Gastroesophageal sphincter (tissue), 4 donors: ENCODE measurements around the gene NOD1. TPM values are rescaled to one million over a fixed set of nuclear protein-coding genes. Genes with fewer than 3 reads are reported as not detected.

Source experiments
- ATAC-seq: fragments of 150-250 bp; one replicate; pipeline ENCODE4 v1.9.1; 2016; ENCODE audit warnings: mild to moderate bottlenecking, moderate library complexity
- H3K27ac ChIP-seq, 4 donors: fragments of 200-600 bp; sonication (generic) in 3 of 4; 1 replicate in 3 of 4; 2 replicates in 1 of 4; pipeline ENCODE4 v1.5.1; 2016 to 2019
- H3K27me3 ChIP-seq: fragments of 200-600 bp; sonication (generic); one replicate; pipeline ENCODE4 v1.5.1; 2019
- H3K36me3 ChIP-seq, 2 donors: fragments of 200-600 bp; sonication (generic); one replicate each; pipeline ENCODE4 v1.5.1; 2019; ENCODE audit warnings: control low read depth in 1 of 2
- H3K4me1 ChIP-seq, 3 donors: fragments of 200-600 bp; sonication (generic); 1 replicate in 2 of 3; 2 replicates in 1 of 3; pipeline ENCODE4 v1.5.1; 2016 to 2019; ENCODE audit warnings: control low read depth in 2 of 3
- H3K4me3 ChIP-seq, 2 donors: fragments of 200-600 bp; sonication (generic); one replicate each; pipeline ENCODE4 v1.5.1; 2019; ENCODE audit warnings: mild to moderate bottlenecking in 1 of 2, moderate library complexity in 1 of 2
- H3K9me3 ChIP-seq, 3 donors: fragments of 200-600 bp; sonication (generic); one replicate each; pipeline ENCODE4 v1.5.1; 2017 to 2019; ENCODE audit warnings: control low read depth in 2 of 3
- EP300 ChIP-seq: sonication (generic); formaldehyde crosslinking; IDR thresholded peaks from one replicate; pipeline ENCODE4 v1.6.1; 2017; ENCODE audit warnings: antibody characterized with exemption, mild to moderate bottlenecking
- POLR2A ChIP-seq, 2 donors: fragments of 450-650 bp; IDR thresholded peaks; one replicate each; pipeline ENCODE4 v1.6.1; 2017; ENCODE audit warnings: antibody characterized with exemption in 2 of 2, mild to moderate bottlenecking in 2 of 2, moderate library complexity in 1 of 2
- POLR2AphosphoS5 ChIP-seq: sonication (generic); formaldehyde crosslinking; IDR thresholded peaks from one replicate; pipeline ENCODE4 v1.6.1; 2017; ENCODE audit warnings: antibody characterized with exemption
- WGBS, 2 donors: methylation state at CpG; one replicate each; pipeline ENCODE4 v1.1.5; 2018; ENCODE audit warnings: low coverage in 1 of 2; 5-methylcytosine and 5-hydroxymethylcytosine counted together
- total RNA-seq, 4 donors: library from RNA; depleted of rRNA; stranded (reverse); fragments of >200 nt; gene quantifications; one replicate each; pipeline ENCODE4 v1.1.0, GENCODE V29; 2016
- TF ChIP-seq, protein P1 (sequence below), 4 experiments: fragments of 200-600 bp in 2 of 4; fragments of 450-650 bp in 2 of 4; sonication (generic) in 1 of 4; IDR thresholded peaks; one replicate each; pipeline ENCODE4 v1.5.1; 2017 to 2019; ENCODE audit warnings: antibody characterized with exemption in 4 of 4, mild to moderate bottlenecking in 2 of 4, moderate library complexity in 2 of 4

NOD1 gene
- total RNA-seq, 4 donors from 2014 or later: 10.3 to 28.1 (median 16.9) TPM

GRCh38 chr7:30470163-30470770 is 8.3 kb downstream of the NOD1 start:
- peak overlapping the region in 1 of 2 donors; percentile 13 for H3K4me3 ChIP-seq
- H3K27me3 ChIP-seq: no peaks in the 10 kb centered on the region
- H3K4me1 ChIP-seq: peaks cover 25 to 100% (median 50%) of the 10 kb centered on the region in 3 donors
- no peaks in the 10 kb centered on the region for H3K36me3 ChIP-seq
- TF ChIP-seq POLR2AphosphoS5: peak; percentile 94
- no peak for TF ChIP-seq POLR2A (IDR thresholded peaks at IDR 0.05)
- TF ChIP-seq, protein P1, sequence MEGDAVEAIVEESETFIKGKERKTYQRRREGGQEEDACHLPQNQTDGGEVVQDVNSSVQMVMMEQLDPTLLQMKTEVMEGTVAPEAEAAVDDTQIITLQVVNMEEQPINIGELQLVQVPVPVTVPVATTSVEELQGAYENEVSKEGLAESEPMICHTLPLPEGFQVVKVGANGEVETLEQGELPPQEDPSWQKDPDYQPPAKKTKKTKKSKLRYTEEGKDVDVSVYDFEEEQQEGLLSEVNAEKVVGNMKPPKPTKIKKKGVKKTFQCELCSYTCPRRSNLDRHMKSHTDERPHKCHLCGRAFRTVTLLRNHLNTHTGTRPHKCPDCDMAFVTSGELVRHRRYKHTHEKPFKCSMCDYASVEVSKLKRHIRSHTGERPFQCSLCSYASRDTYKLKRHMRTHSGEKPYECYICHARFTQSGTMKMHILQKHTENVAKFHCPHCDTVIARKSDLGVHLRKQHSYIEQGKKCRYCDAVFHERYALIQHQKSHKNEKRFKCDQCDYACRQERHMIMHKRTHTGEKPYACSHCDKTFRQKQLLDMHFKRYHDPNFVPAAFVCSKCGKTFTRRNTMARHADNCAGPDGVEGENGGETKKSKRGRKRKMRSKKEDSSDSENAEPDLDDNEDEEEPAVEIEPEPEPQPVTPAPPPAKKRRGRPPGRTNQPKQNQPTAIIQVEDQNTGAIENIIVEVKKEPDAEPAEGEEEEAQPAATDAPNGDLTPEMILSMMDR (IDR thresholded peaks at IDR 0.05): no peak
- no peak for TF ChIP-seq EP300
- 0 to 6% methylated on average over 3 to 10 of the region's 14 CpGs for WGBS, 2 donors
- no peaks in the 10 kb centered on the region for H3K9me3 ChIP-seq
- peak overlapping the region; percentile 68 to 89 (median 82) for H3K27ac ChIP-seq
- peak; percentile 26 for ATAC-seq

- Histone ChIP-seq H3K36me3 (no peaks in the 10 kb centered on the region), H3K27ac (peak overlapping the region; percentile 68 to 89 (median 82)), H3K4me3 (no peak overlapping the region), H3K9me3 (no peaks in the 10 kb centered on the region), H3K27me3 (no peaks in the 10 kb centered on the region), H3K4me1 (peaks cover 25 to 100% (median 50%) of the 10 kb centered on the region in 3 donors)
- 0 to 4% methylated on average over 5 of the region's 5 CpGs for WGBS, 2 donors
- peak; percentile 88 for ATAC-seq
- TF ChIP-seq EP300 (no peak), POLR2A (IDR thresholded peaks at IDR 0.05) (no peak), POLR2AphosphoS5 (peak; percentile 99)
- TF ChIP-seq, protein P1 (IDR thresholded peaks at IDR 0.05): peak in 3 of 4 experiments; percentile 55 to 60 (median 56)
Measured at GRCh38 chr7:30469303-30469702, 9.3 kb downstream of the NOD1 start.

- Histone ChIP-seq H3K27me3 (no peaks in the 10 kb centered on the region), H3K36me3 (no peaks in the 10 kb centered on the region), H3K4me3 (no peak overlapping the region), H3K9me3 (no peaks in the 10 kb centered on the region), H3K4me1 (peaks cover 25 to 100% (median 53%) of the 10 kb centered on the region in 3 donors), H3K27ac (peak overlapping the region; percentile 68 to 89 (median 82))
- TF ChIP-seq POLR2AphosphoS5: peak; percentile 75
- no peak for TF ChIP-seq POLR2A (IDR thresholded peaks at IDR 0.05)
- WGBS, 2 donors: 37 to 48% methylated on average over 3 to 4 of the region's 4 CpGs
- peak; percentile 35 for ATAC-seq
Measured at GRCh38 chr7:30468791-30469190, 9.8 kb downstream of the NOD1 start.

GRCh38 chr7:30468041-30468440 is 10.5 kb downstream of the NOD1 start:
- H3K27me3 ChIP-seq: no peaks in the 10 kb centered on the region
- H3K4me1 ChIP-seq: peaks cover 24 to 95% (median 57%) of the 10 kb centered on the region in 3 donors
- no peak overlapping the region for H3K4me3 ChIP-seq
- H3K27ac ChIP-seq: peak overlapping the region; percentile 68 to 89 (median 82)
- H3K36me3 ChIP-seq: no peaks in the 10 kb centered on the region
- WGBS, 2 donors: 31 to 70% methylated on average over 2 of the region's 2 CpGs
- no peaks in the 10 kb centered on the region for H3K9me3 ChIP-seq
- no peak for TF ChIP-seq EP300
- no peak for TF ChIP-seq POLR2AphosphoS5
- no peak for TF ChIP-seq POLR2A (IDR thresholded peaks at IDR 0.05)
- TF ChIP-seq, protein P1 (IDR thresholded peaks at IDR 0.05): no peak
- no peak for ATAC-seq

DNA sequence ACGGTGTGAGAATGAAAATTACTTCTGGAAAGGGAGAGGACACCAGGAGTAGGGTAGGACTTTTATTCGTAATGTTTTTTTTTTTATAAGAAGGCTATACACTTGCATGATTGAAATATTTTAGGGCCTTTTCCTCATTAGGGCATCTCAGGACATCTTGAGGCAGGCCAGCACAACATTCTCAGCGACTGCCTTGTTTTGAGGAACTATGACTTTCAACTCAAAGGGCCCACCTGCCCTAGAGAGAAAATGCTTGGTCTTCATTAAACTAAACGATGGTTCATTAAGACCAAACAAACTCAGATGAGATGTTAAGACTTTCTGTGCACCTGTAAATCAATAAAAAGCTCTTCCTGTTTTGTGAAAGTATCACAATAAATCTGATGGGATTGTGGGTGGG is 11.3 kb downstream of the NOD1 start:
- Histone ChIP-seq H3K4me1 (peaks cover 22 to 87% (median 52%) of the 10 kb centered on the region in 3 donors), H3K36me3 (no peaks in the 10 kb centered on the region), H3K27ac (peak overlapping the region in 3 of 4 donors; percentile 75 to 89 (median 88)), H3K27me3 (no peaks in the 10 kb centered on the region), H3K9me3 (no peaks in the 10 kb centered on the region), H3K4me3 (no peak overlapping the region)
- no peak for ATAC-seq
- WGBS, 2 donors: 83 to 87% methylated on average over 4 of the region's 4 CpGs
- TF ChIP-seq POLR2AphosphoS5: no peak
- TF ChIP-seq, protein P1 (IDR thresholded peaks at IDR 0.05): no peak
- TF ChIP-seq EP300: no peak
- TF ChIP-seq POLR2A (IDR thresholded peaks at IDR 0.05): no peak
